HG03103 (cell line): Measurements from ENCODE around the gene MLN.

Source experiments
- ATAC-seq: cut with Tn5 transposase; IDR thresholded peaks from one replicate; pipeline ENCODE4 v1.9.1; 2021; ENCODE audit warnings: low read depth; ENCODE audit not compliant: unreplicated experiment

The MLN gene

GRCh38 chr6:33757906-33758305 lies 45.9 kb downstream of the MLN start:
- no peak for ATAC-seq

GRCh38 chr6:33757113-33757512 lies 46.7 kb downstream of the MLN start:
- ATAC-seq = no peak

- ATAC-seq = no peak
Observed at GRCh38 chr6:33756211-33756954, 47.4 kb downstream of the MLN start.

- ATAC-seq = no peak
Observed at GRCh38 chr6:33755070-33755869, 48.5 kb downstream of the MLN start.

GRCh38 chr6:33754222-33754621 lies 49.6 kb downstream of the MLN start:
- ATAC-seq = no peak

GRCh38 chr6:33752646-33753015 lies 51.2 kb downstream of the MLN start:
- no peak for ATAC-seq

GRCh38 chr6:33751771-33752645 lies 51.8 kb downstream of the MLN start:
- ATAC-seq = no peak

GRCh38 chr6:33750244-33750991 lies 53.4 kb downstream of the MLN start:
- no peak for ATAC-seq

GRCh38 chr6:33749401-33749800 lies 54.4 kb downstream of the MLN start:
- no peak for ATAC-seq

GRCh38 chr6:33748841-33749240 lies 55.0 kb downstream of the MLN start:
- ATAC-seq = no peak

- ATAC-seq = no peak
Observed at GRCh38 chr6:33747823-33748222, 56.0 kb downstream of the MLN start.

- ATAC-seq = no peak
Observed at GRCh38 chr6:33746651-33747100, 57.1 kb downstream of the MLN start, which contains the start of gene IP6K3. IP6K3 (minus strand) TSS chr6:33746905; CDS start chr6:33735476, 11,429 bp downstream.

GRCh38 chr6:33746036-33746600 lies 57.7 kb downstream of the MLN start:
- ATAC-seq = no peak

GRCh38 chr6:33745548-33745947 lies 58.3 kb downstream of the MLN start:
- no peak for ATAC-seq

GRCh38 chr6:33744895-33745546 lies 58.8 kb downstream of the MLN start:
- ATAC-seq = no peak
